Measurements from ENCODE around the gene TMEM186.
A peak's percentile ranks its signal among the peaks of the same experiment; 100 is the strongest.
"Not testable (repeated sequence)": the region's sequence is repeated elsewhere in the genome, so short reads cannot be mapped to it uniquely, and the experiment has no call there.

TMEM186 gene

DNA sequence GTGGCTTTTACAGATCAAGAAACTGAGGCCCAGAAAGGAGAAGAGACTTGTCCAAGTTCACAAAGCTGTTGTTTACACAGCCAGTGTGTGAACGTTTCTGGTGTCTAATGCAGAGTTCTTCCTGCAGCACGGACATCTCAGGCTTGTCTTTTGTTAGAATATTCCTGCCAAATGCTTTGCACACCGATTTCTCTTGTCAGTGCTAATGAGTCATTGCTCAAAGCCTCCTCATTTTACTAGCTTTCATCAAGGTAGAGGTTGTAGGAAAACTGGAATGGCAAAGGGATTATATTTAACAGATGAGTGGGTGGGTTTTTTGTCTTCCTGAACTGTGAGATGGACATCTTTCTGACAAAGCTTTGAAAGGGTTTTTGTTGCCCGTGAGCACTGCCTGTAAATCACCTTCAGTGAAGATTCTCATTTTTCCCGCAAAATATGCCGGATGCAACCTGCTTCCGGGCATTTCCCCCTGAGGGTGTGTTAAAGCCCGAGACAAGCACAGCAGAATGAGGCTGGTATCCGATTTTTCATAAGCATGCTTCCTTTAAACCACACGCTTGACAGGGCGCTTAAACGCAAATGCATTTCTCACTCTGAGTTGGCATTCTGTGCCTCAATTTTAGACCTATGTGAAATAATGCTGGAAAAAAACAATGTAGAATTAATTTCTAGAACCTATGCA, 14.9 kb upstream of the TMEM186 start:
- DNase-seq (ENCODE audit: low spot score), result no peak

DNA sequence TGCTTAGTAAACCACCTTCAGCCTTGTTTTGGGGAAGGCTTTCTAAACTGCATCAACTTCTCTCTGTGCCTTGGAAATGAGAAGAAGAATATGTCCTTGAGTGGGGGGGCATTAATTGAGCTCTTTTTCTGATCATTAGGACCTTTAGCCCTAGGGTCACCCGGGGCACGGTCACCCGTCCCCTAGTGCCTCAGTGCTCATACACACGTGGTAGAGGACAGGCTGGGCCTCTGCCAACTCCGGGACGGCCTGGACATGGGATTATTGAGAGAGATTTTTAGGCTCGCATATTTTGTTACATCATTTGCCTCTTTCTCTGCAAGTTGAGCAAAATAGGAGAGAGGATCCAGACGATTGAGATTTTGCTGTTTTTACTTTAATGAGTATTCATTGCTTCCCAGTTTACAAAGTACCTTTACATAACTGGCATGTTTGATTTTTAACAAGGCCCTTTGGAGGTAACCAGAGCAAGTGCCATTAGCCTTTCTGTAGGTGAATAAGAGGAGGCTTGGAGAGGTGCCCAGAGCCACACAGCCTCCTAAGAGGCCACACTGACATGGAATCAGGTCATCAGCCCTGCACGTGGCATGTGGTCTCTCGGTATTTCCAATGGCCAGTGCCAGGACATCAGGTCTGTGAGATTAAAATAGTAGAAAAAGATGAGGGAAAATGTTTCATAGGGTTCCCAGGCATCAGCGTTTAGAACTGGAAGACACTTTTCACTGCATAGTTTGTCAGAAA, 11.3 kb upstream of the TMEM186 start:
- DNase-seq (ENCODE audit: low spot score), result no peak

DNA sequence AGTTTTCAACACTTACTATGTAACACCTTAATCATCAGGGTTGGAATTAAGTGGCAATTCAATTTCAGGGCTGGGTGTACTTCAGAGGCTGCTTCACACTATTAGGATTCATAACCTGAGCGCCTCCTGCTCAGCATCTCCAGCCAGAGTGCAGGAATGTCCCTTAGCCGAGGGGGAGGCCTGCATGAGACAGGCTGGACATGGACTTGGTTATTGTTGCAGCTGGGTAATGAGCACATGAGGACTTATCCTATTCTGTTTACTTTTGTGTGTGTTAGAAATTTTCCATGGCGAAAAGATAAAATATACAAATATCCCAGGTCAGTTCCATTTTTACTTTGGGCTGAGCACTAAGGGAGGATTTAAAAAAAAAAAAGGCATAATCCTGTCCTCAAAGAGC, 10.6 kb upstream of the TMEM186 start:
- no peak for DNase-seq (ENCODE audit: low spot score)

DNA sequence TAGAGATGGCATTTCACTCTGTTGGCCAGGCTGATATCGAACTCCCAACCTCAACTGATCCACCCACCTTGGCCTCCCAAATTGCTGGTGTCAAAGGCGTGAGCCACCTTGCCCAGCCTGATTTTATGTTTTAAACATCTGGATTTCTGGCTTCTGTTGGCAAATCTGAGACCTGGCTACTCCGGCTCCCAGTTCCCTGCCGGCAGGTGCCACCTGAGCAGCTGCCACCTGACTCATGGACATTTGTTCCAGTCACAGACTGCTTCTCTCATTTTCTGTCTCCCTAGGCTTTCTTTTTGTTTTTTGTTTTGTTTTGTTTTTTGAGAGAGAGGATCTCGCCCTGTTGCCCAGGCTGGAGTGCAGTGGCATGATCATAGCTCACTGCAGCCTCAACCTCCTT, 9.8 kb upstream of the TMEM186 start:
- DNase-seq (ENCODE audit: low spot score), result no peak

DNA sequence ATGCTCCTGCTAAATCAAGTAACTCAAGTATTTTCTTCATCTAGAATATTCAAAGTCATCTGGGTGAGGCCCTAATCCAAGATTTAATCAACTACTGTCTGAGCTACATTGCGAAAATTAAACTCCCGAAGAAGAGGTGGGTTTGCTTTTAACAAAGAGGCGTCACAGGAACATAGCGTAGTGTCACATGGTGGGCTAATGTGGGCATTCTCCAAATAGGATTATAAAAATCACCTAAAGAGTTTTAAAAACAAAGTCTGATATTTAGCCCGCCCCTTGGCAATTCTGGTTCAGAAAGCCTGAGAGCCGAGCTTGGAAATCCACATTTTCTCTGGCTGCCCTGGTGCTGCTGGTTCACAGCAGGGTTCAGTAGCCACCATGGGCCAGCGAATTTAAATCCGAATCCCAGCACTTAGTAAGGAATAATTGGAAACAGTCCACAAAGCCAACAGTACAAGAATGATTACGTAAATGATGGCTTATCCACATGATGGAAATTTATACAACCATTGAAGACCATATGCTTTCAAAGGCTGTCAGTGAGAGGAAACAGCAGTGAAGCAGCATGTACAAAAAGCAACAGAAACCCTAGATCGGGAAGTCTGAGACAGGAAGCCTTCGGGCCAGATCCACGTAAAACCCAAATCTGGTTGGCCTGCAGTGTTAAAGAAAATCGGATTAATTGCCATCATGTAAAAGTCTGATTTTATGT, 9.0 kb upstream of the TMEM186 start:
- DNase-seq (ENCODE audit: low spot score), result no peak

DNA sequence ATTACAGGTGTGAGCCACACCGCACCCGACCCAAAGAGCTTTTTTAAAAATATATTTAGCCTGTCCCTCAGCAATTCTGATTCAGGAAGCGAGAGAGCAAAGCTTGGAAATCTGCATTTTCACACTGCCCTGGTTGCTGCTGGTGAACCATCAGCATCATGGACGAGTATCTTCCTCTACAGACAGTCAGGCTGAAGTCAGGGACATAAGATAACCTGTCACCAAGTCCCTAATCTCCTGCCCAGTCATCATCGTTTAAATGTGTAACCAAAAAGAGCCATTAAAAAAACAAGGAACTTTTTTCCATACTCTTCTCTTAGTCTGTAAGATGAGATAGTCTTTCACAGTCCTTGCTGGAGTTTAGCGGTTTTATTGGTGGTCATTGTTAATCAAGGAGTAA, 6.9 kb upstream of the TMEM186 start:
- DNase-seq (ENCODE audit: low spot score), result no peak

DNA sequence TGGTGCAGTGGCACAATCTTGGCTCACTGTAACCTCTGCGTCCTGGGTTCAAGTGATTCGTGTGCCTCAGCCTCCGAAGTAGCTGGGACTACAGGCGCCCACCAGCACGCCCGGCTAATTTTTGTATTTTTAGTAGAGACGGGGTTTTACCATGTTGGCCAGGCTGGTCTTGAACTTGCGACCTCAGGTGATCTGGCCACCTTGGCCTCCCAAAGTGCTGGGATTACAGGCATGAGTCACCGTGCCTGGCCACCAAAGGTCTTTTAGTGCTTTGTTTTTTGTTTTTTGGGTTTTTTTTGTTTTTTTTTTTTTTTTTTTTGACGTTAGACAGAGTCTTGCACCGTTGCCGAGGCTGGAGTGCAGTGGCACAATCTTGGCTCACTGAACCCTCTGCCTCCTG, 6.3 kb upstream of the TMEM186 start:
- DNase-seq (ENCODE audit: low spot score), result not testable (repeated sequence)

DNA sequence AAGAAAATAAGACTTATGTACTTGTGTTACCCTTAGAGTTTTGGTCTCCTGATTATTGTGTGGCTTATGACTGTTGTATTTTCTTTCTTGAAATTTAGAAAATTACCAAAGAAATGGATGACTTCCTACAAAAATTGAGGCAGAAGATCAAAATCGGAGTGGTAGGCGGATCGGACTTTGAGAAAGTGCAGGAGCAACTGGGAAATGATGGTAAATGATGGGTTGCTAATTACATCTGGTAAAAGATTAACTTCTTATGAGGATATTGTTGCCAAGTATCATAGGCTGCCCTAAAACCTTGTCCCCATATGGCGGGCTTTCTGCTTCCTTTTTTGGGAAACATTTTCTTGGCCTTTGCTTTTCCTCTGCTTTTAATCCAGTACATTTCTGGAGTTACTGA, 4.3 kb upstream of the TMEM186 start:
- DNase-seq (ENCODE audit: low spot score), result no peak

DNA sequence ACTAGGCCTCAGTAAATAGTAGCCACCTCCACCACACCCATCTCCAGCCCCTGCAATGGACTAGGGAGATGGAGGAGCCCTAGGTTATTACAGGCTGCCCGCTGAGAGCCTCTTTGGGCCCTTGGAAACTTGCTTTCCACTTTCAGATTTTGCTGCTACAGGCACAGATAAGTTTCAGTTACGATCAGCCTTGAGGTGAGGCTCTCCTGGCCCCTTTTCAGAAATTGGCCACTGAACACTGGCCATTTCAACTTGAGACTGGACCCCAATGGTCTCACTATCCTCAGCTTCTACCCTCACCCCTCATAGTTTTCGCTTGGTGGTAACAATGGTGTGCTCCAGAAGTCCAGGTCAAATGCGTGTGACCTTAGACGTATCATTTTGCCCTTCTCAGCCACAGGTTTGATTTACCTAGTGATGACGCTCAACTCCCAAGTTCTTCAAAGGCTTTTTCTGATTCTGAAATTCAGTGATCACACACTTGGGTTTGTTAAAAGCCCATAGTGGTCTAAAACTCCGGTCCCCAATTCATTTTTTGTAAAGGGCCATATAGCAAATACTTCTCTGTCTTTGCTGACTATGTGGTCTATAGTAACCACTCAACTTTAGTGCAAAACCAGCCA, 1.2 kb upstream of the TMEM186 start:
- no peak for DNase-seq (ENCODE audit: low spot score)

DNA sequence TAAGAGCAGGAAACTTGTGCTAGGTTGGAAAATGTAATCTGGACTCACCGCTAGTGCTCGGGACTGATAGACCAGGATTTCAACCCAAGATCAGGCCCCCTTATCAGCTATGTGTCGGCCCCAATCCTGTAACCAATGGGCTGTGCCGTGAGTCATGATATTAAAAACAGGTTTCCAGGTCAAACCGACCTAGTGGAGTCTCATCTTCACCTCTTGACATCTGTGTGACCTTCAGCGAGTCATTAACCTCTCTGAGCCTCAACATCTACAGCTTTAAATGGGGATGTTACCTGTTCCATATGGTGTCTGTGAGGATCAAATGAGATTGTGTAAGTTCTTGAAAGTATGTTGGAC, 712 bp upstream of the TMEM186 start:
- DNase-seq (ENCODE audit: low spot score), result no peak

DNA sequence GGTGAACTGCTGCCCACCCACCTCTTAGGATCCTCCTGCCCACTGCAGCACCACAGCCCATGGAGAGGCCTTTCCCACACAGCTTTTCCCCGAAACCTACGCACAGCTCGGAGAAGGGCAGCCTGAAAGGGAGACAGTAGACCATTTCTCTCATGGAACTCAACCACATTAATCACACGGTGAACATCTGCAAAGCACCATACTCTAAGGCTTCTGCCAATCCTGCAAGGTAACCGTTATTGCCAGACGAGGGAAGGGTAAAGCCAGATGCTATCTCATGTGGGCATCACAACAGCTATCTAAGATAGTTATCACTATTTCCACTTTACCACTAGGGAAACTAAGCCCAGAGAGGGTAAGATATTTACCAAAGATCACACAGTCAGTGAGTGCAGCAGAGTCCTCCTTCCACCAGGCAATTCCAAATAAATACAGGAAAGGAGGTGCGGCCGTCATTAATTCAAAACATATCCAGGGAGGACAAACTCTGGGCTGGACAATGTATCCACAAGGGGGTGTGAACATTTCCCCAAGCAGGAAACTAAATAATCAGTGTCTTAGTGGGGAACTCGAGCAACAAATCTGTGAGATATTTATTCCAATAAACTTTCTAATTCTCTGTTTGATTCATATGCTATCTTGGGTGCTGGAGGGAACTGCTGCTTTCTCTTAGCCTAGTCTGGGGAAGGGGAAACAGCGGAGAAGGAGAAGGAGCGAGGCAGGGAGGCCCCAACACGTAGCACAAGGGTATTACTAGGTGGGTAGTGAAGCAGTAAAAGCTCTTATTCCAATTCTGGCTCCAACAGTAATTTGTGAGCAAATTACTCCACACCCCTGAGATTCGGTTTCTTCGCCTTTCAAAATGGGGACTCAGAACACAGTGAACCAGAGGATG, 723 bp downstream of the TMEM186 start:
- DNase-seq (ENCODE audit: low spot score), result no peak

DNA sequence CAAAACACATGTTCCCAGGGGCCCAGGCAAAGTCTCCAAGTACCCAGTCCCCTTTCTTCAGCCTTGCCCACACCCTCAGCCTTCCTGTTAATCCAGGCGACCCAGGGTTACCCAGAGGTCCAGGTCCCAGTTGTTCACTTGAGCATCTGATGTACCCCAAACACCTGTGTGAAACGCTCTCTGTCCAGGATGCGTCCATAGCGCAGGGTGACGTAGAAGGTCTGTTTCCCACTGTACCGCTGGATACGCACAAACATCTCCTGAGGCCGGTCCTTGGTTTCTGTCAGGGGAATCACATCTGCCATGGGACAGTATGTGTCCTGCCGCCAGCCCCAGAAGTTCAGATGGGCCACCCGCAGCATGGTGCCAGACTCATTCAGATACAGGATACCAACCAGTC, 1.6 kb downstream of the TMEM186 start:
- no peak for DNase-seq (ENCODE audit: low spot score)

DNA sequence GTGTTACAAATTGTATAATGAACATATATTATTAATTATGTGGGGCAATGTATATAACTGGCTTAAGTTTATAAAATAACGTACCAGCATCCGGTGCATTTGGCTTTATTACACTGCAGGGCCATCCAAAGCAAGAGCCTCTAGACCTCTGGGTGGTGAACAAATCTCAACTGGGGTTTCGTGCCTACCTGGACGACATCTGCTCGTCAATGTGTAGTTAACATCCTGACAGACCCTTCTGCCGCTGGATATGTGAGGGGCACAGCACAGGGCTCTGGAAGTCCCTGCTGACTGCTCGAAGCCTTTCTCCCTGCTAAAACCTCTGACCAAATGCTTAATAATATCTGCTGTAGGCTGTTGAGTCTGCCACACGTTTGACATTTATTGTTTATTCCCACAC, 2.3 kb downstream of the TMEM186 start:
- no peak for DNase-seq (ENCODE audit: low spot score)

DNA sequence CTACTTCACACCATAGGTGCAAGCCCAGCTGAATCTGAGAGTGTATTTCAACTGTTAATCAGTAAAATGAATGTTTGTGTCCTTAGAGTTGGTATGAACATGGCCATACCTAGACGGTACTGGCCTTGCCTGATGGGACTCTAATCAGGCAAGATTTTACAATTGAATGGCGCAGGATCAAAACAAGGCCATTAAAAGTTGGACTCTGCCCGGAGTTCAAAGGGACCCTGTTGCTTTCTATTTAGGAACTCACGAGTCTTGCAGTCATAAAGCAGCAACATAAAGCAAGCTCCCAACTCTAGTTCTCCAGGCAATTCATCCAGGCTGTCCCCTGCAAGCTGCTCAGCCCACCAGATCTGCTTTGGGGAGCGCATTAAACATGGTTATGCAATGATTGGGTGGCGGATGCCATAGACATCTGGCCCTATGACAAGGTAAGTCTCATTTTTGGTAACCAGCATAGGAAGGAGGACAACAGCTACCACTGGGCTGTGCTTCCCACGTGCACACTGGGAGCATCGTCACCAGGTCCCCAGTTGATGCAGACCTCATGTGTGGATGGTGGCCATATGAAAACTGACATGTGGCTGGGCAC, 8.8 kb downstream of the TMEM186 start:
- peak; percentile 38 for DNase-seq (ENCODE audit: low spot score)

DNA sequence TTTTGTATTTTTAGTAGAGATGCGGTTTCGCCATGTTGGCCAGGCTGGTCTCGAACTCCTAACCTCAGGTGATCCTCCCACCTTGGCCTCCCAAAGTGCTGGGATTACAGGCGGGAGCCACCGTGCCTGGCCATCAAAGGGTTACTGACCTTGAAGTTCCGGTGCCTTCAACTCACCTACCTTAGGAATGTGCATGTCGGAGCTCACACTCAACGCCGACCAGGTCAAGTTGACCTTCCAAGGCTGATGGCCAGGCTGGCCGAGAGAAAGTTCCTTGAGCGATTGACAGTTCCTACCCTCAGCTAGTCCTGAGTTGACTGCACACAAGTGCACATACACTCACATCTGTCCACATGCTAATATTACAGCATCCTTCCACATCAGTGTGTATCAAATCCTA, 11.1 kb downstream of the TMEM186 start:
- not testable (repeated sequence) for DNase-seq (ENCODE audit: low spot score)

DNA sequence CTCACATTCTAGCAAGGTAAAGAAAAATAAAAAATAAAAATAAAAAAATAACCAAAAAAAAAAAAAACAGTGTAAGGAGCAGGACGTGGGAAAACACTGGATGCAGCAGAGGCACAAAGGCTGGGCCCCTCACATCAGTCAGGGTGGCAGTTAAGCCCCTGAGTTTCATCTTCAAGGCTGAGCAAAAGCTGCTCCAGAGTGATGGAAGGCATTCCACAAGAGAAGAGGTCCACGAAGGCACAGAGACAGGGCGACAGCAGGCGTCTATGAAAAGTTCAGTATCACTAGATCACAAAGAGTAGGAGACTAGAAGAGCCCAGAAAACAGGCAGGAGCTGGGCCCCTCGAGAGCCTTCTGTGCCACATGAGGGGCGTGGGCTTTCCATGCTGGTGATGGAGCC, 12.0 kb downstream of the TMEM186 start:
- DNase-seq (ENCODE audit: low spot score), result no peak

DNA sequence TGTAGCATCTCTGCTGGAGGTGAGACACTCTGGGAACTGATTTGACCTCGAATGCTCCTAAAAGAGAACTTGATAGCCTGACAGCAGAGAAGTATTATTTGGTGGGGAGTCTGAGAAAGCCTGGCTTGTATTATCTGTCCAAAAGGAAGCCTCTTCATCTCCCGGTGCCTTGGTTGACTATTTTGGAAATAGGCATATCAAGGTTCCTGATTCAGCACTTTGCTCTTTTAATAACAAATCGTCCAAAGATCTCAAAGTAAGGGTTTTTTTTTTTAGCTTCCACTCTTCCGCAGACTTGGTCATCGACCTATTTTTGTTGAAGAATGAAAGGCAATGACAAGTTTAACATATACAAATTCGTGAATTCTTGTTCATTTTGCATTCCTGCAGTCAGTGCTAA, 14.8 kb downstream of the TMEM186 start:
- DNase-seq (ENCODE audit: low spot score), result no peak

DNA sequence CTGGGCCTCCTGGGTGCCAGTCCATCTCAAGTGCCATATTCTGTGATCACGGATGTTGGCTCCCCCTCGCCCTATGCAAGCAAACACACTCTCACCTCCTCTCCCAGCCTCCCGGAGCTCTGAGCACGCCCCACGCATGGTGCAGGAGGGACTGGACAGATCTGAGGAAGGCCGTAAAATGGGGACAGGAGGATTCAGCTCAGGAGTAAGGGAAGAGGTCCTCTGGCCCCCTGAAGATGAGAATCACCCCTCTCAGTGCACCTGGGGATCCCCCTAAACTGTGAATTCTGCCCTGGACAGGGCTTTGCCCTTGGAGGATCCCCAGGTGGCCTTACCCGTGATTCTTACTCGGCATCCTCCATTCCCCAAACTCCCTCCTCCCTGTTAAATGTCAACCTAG, 15.6 kb downstream of the TMEM186 start:
- DNase-seq (ENCODE audit: low spot score), result no peak

DNA sequence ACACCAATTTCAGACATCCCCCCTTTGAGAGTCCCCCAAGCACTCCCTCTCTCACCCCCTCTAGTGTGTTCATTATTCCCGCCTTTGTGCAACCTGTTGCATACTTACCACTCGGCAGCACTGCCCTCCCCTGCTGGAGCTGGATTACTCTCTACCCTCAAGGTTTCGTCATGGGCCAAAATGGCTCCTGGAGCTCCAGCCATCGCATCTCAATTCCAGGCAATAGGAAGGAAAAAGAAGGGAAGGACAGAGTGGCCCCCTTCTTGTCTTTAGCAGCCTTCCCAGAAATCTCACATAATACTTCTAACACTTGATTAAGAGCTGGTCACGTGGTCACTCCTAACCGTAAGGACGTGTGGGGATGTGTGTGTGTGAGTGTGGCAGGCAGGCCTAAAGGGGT, 20.2 kb downstream of the TMEM186 start:
- no peak for DNase-seq (ENCODE audit: low spot score)

DNA sequence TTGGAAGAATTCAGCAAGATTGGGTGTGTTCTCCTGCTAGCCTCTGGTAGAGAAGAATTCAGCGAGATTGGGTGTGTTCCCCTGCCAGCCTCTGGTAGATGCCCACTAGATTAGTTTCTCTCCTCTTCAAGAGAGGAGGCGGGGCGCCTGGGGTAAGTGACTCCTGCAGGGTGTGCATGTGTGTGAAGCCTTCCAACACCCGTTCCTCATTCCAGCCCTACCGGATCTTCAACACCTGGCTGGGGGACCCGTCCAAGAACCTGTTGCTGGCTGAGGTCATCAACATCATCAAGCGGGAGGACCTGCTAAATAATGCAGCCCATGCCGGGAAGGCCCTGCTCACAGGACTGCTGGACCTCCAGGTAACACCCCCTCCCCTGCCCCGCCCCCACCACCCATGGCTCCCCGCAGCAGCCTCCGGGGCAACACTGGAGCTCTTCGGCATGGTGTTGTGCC, 21.3 kb downstream of the TMEM186 start:
- DNase-seq (ENCODE audit: low spot score), result no peak

DNA sequence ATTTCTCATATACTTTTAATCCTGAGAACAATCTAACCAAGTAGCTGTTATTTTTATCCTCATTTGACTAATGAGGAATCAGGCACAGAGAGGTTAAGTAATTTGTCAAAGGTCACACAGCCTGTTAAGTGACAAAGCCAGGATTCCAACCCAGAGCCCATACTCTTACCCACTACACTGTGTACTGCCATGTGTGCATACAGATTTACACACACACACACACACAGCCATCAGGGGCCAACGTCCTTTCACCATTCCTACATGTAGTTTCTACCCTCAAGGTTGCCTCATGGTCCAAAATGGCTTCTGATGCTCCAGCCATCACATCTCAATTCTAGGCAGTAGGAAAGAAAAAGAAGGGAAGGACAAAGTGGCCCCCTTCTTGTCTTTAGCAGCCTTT, 22.1 kb downstream of the TMEM186 start:
- DNase-seq (ENCODE audit: low spot score), result no peak

Data from HuH-7 (cell line).